HG02870 (cell line): ENCODE results near the gene KCNK4.

Experiments
- ATAC-seq: cut with Tn5 transposase; IDR thresholded peaks from one replicate; pipeline ENCODE4 v1.9.1; 2021; ENCODE audit warnings: mild to moderate bottlenecking, moderate library complexity; ENCODE audit not compliant: unreplicated experiment

KCNK4 gene

DNA sequence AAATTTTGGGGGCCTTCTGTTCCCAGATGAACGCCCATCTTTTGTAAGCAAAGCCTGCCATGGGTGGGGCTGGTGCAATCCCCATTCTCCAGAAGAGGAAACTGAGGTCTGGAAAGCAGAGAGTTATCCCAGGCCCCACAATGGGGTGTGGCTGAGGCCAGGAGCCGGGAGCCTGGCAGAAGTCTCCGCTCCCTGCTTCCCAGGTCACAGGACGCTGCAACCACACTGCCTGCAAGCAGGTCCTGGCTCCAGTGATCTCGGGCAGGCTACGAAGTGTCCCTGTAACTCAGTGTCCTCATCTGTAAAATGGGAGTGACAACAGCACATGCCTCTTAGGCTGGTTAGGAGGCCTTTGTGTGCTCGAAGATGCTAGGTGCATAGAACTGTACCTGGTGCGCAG lies 38.1 kb upstream of the KCNK4 start:
- ATAC-seq, result no peak

DNA sequence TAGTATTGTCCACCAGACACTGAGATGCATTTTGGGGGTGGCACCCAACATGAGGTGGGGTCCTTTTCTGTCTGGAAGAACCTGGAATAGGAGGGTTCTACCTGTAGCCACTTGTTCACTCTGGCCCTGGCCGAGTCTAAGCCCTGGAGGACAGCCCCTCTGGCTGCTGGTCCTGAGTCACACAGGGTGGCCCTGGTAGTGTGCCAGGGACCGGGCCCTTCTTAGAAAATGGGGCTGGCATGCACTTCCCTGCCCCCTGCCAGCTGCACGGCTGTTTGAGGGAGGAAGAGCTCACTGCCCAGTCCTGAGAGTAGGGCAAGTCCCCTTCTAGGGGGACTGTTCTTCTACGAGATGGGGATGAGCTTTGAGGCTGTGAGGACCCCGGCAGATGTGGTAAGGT lies 37.6 kb upstream of the KCNK4 start:
- no peak for ATAC-seq

DNA sequence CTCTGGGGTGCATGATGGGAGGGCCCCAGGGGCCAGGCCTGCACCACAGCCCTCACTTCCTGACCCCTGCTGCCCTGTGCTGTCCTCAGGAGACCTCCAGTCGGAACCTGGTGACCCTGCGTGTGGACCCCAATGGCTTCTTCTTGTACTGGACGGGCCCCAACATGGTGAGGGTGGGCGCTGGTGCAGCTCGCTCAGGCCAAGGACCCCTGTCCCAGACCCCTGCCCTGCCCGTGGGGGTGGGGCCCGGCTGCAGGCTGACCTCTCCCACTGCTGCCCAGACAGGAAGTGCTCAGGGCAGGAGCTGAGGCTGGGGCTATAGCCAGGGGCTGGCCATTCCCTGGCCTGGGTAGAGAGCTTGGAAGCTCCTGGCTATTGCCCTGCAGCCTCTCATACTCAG lies 36.8 kb upstream of the KCNK4 start:
- ATAC-seq, result no peak

DNA sequence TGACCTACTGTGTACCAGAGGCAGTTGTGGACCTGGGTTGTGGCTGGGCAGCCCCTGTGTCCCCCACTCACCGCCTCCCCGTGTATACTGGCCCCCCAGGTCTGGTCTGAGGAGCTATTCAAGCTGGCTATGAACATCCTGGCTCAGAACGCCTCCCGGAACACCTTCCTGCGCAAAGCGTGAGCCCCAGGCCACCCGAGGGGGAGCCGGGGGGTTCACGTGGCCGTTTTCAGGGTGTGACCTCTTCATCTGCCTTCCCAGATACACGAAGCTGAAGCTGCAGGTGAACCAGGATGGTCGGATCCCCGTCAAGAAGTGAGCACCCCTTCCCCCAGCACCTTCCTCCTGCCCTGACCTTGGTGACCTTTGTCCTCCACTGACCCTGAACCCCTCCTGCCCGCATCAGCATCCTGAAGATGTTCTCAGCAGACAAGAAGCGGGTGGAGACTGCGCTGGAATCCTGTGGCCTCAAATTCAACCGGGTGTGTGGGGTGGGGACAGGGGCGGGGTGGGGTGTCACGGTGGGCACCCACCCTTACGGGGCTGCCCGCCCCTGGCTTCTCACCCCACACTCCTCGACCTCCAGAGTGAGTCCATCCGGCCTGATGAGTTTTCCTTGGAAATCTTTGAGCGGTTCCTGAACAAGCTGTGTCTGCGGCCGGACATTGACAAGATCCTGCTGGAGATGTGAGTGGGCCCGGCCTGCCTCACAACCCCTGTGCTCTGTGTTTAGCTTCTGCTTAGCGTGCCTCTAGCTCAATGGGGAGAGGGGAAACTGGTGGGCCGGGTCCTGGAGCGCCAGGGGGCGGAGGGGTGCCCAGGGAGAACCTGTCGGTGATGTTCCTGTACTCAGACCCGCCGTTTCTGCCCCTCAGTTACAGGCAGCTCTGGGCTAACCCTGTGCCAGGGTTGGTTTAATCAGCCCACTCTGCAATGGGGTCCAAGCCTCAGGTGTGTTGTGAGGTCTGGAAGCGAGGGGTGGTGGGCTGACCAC lies 35.7 kb upstream of the KCNK4 start:
- ATAC-seq, result no peak

DNA sequence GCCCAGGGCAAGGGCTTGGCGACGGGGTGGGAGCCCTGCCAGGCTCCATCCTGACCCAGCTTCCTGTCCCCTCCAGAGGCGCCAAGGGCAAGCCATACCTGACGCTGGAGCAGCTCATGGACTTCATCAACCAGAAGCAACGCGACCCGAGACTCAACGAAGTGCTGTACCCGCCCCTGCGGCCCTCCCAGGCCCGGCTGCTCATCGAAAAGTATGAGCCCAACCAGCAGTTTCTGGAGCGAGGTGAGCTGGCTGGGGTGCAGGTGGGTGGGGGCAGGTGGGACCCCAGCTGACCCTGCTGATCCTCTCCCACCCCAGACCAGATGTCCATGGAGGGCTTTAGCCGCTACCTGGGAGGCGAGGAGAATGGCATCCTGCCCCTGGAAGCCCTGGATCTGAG lies 34.8 kb upstream of the KCNK4 start:
- no peak for ATAC-seq

DNA sequence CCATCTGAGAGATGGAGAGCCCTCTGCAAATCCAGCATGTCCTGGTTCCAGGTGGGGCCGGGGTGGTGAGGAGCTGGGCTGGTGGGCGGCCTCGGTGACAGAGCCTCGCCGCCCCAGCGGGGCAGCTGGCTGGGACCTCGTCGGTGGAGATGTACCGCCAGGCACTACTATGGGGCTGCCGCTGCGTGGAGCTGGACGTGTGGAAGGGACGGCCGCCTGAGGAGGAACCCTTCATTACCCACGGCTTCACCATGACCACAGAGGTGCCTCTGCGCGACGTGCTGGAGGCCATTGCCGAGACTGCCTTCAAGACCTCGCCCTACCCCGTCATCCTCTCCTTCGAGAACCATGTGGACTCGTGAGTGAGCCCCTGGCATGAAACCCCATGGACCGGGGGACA lies 32.7 kb upstream of the KCNK4 start:
- no peak for ATAC-seq

DNA sequence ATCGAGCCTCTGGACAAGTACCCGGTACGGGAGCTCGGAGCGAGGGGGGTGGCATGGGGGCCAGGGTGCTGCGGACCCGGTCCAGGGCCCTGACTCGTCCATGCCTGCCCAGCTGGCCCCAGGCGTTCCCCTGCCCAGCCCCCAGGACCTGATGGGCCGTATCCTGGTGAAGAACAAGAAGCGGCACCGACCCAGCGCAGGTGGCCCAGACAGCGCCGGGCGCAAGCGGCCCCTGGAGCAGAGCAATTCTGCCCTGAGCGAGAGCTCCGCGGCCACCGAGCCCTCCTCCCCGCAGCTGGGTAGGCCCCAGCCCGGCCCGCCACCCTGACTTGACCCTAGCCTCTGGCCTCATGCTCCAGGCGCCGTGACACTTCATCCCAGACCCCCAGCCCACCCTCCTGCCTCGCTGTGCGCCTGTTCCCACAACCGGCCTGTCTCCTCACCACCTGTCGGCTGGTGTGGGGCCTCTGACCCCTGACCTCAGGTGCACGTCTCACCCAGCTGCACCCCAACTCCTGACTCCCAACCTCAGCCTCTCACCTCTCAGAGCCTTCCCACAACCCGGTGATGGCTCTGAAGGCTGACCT lies 32.1 kb upstream of the KCNK4 start:
- ATAC-seq, result no peak

DNA sequence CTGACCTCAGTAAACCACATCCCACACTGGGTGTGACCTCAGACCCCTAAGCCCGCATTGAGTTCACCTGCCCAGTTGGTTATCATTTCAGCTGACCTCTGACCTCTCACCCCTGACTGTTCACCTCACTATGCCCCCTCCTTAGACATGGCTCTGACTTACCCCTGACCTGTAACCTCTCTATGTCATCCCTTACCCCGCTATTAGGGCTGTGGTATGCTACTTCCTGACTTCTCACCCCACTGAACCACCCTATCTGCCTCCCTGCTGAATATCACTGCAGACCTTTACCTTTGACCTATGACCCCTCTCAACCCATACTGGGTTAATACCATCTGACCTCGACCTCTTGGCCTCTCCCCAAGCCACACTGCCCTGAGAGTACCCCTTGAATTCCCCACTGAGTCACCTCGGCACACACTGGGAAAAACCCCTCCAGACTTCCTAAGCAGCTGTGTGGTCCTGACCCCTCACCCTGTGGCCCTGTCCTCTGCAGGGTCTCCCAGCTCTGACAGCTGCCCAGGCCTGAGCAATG lies 31.5 kb upstream of the KCNK4 start:
- no peak for ATAC-seq

DNA sequence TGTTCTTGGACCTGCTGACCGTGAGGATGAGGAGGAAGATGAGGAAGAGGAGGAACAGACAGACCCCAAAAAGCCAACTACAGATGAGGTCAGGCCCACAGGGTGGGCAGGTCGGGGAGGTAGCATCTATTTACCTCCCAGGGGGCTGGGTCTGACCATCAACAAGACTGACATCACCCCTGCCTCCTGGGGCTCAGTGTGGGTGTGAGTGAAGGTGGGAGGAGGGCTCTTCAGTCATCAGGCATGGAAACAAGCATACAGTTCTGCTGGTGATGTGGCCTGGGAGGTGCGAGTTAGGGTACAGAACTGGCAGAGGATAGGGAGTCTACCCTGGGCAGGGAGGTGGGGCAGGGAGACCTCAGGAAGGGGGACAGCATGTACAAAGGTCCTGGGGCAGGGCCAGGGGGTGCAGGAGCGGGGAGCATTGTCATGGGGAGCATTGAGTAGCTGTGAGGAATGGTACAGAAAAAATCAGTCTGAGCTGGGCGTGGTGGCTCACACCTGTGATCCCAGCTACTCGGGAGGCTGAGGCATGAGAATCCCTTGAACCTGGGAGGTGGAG lies 30.9 kb upstream of the KCNK4 start:
- ATAC-seq, result no peak

DNA sequence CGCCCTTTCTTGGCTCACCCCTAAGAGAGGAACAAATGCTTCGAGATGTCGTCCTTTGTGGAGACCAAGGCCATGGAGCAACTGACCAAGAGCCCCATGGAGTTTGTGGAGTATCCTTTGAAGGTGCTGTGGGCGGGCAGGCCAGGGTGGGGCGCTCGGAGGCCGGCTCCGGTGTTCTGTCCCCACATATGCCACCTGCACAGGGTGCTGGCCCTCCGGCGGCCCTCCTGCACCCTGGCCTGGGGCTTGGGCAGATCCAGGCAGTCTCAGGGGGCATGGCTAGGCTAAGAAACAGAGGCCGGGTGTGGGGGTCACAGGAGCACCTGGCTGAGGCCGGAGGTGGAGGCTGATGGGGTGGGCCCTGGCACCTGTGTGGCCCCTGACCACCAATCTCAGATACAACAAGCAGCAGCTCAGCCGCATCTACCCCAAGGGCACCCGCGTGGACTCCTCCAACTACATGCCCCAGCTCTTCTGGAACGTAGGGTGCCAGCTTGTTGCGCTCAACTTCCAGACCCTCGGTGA lies 29.5 kb upstream of the KCNK4 start:
- no peak for ATAC-seq

DNA sequence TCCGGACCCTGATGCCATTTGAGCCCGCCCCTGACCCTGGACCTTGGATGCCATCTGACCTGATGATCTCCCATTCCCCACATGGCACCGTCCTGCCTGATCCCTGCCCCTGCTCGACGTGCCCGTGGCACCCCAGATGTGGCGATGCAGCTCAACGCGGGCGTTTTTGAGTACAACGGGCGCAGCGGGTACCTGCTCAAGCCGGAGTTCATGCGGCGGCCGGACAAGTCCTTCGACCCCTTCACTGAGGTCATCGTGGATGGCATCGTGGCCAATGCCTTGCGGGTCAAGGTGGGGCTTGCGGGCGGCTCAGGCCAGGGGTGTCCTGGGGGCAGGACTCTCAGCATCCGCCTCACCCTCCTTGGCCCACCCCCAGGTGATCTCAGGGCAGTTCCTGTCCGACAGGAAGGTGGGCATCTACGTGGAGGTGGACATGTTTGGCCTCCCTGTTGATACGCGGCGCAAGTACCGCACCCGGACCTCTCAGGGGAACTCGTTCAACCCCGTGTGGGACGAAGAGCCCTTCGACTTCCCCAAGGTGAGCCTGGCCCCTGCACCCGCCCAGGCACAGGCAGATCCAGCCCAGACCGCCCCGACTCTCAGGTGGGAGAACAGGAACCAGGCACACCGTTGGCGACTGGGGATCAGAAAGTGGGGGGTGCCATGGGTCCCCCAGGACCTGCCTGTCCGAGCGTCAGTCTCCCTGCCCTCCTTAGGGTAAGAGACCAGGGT lies 28.7 kb upstream of the KCNK4 start:
- no peak for ATAC-seq

DNA sequence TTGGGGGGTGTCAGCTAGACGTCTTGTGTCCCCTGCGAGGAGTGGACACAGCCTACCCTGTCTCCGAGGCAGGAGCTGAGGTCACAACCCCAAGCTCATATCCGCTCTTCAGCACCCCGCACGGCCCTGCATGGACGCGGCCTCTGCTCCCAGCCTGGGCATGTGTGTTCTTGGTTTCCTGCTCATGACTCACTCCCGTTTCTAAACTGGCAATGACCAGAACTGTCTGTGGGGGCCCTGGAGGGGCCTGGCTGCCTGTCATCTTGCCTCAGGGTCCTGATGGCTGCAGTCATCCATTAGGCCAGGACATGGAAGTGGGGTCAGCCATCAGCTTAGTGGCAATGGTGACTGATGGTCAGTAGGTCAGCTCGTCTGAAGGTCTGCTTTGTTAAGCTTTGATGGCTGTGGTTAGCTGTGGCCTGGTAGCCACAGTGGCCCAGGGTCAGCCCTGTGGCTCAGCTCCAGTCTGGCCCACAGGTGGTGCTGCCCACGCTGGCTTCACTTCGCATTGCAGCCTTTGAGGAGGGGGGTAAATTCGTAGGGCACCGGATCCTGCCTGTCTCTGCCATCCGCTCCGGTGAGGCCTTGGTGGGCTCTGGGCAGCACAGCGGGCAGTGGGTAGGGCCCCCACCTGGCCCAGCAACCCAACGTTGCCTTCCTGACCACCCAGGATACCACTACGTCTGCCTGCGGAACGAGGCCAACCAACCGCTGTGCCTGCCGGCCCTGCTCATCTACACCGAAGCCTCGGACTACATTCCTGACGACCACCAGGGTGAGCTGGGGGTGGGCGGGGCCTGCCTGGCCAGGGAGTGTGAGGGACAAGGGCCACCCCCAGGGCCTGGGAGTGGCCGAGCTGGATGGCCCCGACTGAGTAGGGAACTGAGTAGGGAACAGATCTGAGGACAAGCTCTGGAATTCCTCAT lies 27.8 kb upstream of the KCNK4 start:
- no peak for ATAC-seq

DNA sequence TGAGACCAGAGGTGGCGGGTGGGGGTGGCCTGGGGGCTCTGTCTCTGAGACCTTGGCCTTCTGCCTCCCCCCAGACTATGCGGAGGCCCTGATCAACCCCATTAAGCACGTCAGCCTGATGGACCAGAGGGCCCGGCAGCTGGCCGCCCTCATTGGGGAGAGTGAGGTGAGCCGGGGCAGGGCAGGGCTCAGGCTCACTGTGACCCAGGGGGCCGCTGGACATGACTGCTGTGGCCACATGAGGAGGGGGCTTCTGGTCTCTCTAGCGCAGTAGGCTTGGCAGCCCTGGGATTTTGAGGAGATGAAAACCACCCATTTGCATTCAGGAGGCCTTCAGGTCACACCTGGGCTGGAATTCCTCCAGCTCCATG lies 27.2 kb upstream of the KCNK4 start:
- ATAC-seq, result no peak

DNA sequence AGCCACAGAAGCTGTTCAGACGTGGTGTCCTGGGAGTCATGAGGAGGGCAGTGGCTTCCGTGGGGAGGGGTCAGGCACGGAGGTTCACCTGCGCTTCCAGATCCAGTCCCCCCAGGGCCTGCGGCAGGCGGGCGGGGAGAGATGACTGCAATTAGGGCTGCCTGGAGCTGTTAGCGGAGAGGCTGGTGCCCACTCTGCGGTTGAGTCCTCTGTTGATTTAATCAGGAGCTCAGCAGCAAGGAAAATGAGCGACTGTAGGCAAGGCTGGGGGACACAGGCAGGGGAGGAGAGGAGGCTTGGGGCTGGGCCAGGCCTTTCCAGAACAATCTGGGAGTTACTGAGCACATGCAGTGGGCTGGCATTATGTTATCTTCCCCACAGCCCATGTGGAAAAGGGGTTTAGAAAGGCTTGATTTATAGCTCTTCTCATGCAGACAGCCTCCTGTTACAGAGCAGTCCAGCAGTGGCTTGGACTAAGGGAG lies 26.7 kb upstream of the KCNK4 start:
- ATAC-seq, result no peak

DNA sequence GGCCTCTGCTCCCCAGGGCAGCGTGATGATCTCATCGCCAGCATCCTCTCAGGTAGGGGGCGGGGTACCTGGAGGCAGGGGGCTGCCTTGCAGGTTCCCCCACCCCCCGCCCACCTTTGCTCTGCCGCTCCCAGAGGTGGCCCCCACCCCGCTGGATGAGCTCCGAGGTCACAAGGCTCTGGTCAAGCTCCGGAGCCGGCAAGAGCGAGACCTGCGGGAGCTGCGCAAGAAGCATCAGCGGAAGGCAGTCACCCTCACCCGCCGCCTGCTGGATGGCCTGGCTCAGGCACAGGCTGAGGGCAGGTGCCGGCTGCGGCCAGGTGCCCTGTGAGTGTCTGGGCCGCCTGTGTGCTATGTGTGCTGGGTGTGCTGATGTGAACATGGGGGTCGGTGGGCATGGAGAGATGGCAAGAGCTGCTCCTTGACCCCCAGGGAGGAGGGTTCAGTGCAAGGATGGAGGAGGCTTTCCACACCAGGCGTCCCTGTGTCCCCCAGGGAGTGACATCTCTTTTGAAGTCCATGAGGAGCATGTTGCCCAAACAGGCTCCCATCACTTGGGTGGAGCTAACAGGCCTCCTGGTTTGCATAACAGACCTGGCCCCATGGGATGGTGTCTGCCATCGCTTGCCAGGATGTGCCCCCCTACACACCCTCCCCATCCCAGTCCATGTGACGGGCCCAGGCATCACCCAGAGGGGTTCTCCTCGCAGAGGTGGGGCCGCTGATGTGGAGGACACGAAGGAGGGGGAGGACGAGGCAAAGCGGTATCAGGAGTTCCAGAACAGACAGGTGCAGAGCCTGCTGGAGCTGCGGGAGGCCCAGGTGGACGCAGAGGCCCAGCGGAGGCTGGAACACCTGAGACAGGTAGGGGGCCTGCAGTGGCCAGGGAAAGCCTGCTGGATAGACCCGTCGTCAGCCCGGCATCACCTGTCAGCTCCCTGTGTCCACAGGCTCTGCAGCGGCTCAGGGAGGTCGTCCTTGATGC lies 25.6 kb upstream of the KCNK4 start:
- ATAC-seq, result no peak

DNA sequence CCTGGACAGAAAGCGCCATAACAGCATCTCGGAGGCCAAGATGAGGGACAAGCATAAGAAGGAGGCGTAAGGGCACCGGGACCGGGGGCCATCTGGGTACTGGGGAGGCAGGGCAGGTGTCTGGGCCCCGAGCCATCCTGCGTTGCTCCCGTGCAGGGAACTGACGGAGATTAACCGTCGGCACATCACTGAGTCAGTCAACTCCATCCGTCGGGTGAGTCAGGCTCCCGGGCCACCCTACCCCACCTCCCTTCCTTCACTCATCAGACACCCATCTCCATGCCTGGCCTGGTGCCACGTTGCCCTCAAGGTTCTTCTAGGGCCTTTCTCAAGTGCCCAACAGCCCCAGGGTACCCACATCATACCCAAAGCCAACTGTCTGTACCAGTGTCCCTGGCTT lies 24.8 kb upstream of the KCNK4 start:
- ATAC-seq, result no peak

DNA sequence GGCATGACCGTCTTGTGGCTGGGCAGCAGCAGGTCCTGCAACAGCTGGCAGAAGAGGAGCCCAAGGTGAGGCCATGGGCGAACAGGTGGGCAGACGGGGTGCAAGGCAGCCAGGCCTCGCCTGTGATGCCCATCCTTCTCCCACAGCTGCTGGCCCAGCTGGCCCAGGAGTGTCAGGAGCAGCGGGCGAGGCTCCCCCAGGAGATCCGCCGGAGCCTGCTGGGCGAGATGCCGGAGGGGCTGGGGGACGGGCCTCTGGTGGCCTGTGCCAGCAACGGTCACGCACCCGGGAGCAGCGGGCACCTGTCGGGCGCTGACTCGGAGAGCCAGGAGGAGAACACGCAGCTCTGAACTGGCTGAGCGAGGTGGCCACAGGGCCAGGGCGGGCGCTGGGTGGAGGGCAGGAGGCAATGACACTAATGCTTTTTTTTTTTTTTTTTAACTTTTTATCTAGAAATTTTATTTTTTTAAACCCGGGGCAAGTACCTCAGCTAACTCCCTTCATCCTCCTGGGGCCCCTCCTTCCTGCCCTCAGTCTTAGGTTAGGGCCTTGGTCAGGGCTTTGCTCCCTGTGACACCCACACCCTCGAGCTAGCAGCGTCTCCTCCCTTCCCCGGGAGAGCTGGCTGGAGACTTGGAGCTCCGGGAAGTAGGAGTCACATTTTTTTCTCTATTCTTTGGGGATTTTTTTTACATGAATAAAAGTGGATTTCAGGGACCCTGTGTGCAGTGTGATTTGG lies 23.7 kb upstream of the KCNK4 start:
- ATAC-seq, result no peak
